ENCODE data around the gene ZNF460. TPM values are rescaled to one million over a fixed set of nuclear protein-coding genes. Genes with fewer than 3 reads are reported as not detected.
"Not testable (repeated sequence)": the region's sequence is repeated elsewhere in the genome, so short reads cannot be mapped to it uniquely, and the experiment has no call there.

The ZNF460 gene
- total RNA-seq, 1 experiment from 2014 or later = 76.3 TPM

DNA sequence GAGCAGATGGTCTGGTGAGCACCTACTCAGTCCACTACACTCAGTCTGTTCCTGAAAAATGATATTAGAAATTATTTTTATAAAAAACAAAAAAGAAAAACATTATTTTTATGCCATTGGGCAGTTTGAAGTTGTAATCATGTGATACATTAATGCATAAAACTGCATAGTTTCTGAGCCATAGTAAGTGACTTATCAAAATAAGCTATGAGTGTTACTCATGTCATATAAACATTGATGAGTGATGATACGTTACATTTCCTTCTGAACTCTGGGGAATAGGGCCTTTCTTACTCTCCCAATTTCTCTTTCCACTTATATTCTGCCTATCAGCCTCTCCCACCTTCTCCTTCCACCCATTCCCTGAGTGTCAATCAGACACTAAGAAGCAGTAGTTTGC, 31.0 kb upstream of the ZNF460 start:
- Histone ChIP-seq H3K36me3 (ENCODE audit: control insufficient read depth, insufficient read depth, low read length) (peaks cover 30% of the 10 kb centered on the region), H3K27ac (ENCODE audit: low read length) (no peak overlapping the region), H3K9me3 (ENCODE audit: control insufficient read depth, insufficient read depth, low read depth, low read length) (peaks cover 11% of the 10 kb centered on the region; the same call in 1 of the 2 replicates), H3K4me1 (ENCODE audit: control insufficient read depth, insufficient read depth, low read length) (no peaks in the 10 kb centered on the region), H3K4me3 (ENCODE audit: low read depth in 2 of 2, low read length in 2 of 2) (no peak overlapping the region), H3K27me3 (ENCODE audit: control insufficient read depth, insufficient read depth, low read length) (no peaks in the 10 kb centered on the region)
- CTCF ChIA-PET = no interaction called here
- POLR2A ChIA-PET = no interaction called here
- BruUV-seq (replicated peaks) = no TSS peak
- ATAC-seq (no peak), DNase-seq (ENCODE audit: low read depth, low spot score) (no peak)
- intact Hi-C loops (cut with micrococcal nuclease; ENCODE audit: unreplicated experiment) (no loop called here), in situ Hi-C loops (cut with HindIII; ENCODE audit: low pct_unique_long_range_greater_than_20kb, low sequenced_read_pairs) (no loop called here)
- TF ChIP-seq SIN3A (IDR thresholded peaks at IDR 0.05; ENCODE audit: borderline replicate concordance, insufficient read depth, low read depth, low read length) (no peak), TCF7L2 (IDR thresholded peaks at IDR 0.05; ENCODE audit: low read depth, low read length) (no peak), POLR2AphosphoS5 (IDR thresholded peaks at IDR 0.05; ENCODE audit: low read depth, low read length) (no peak)
- TF ChIP-seq, protein P1, sequence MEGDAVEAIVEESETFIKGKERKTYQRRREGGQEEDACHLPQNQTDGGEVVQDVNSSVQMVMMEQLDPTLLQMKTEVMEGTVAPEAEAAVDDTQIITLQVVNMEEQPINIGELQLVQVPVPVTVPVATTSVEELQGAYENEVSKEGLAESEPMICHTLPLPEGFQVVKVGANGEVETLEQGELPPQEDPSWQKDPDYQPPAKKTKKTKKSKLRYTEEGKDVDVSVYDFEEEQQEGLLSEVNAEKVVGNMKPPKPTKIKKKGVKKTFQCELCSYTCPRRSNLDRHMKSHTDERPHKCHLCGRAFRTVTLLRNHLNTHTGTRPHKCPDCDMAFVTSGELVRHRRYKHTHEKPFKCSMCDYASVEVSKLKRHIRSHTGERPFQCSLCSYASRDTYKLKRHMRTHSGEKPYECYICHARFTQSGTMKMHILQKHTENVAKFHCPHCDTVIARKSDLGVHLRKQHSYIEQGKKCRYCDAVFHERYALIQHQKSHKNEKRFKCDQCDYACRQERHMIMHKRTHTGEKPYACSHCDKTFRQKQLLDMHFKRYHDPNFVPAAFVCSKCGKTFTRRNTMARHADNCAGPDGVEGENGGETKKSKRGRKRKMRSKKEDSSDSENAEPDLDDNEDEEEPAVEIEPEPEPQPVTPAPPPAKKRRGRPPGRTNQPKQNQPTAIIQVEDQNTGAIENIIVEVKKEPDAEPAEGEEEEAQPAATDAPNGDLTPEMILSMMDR (IDR thresholded peaks at IDR 0.05) = no peak
- TF ChIP-seq, protein P2, sequence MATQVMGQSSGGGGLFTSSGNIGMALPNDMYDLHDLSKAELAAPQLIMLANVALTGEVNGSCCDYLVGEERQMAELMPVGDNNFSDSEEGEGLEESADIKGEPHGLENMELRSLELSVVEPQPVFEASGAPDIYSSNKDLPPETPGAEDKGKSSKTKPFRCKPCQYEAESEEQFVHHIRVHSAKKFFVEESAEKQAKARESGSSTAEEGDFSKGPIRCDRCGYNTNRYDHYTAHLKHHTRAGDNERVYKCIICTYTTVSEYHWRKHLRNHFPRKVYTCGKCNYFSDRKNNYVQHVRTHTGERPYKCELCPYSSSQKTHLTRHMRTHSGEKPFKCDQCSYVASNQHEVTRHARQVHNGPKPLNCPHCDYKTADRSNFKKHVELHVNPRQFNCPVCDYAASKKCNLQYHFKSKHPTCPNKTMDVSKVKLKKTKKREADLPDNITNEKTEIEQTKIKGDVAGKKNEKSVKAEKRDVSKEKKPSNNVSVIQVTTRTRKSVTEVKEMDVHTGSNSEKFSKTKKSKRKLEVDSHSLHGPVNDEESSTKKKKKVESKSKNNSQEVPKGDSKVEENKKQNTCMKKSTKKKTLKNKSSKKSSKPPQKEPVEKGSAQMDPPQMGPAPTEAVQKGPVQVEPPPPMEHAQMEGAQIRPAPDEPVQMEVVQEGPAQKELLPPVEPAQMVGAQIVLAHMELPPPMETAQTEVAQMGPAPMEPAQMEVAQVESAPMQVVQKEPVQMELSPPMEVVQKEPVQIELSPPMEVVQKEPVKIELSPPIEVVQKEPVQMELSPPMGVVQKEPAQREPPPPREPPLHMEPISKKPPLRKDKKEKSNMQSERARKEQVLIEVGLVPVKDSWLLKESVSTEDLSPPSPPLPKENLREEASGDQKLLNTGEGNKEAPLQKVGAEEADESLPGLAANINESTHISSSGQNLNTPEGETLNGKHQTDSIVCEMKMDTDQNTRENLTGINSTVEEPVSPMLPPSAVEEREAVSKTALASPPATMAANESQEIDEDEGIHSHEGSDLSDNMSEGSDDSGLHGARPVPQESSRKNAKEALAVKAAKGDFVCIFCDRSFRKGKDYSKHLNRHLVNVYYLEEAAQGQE (IDR thresholded peaks at IDR 0.05; ENCODE audit: insufficient read depth in 1 of 2, low read depth in 2 of 2, low read length in 1 of 2) = no peak

DNA sequence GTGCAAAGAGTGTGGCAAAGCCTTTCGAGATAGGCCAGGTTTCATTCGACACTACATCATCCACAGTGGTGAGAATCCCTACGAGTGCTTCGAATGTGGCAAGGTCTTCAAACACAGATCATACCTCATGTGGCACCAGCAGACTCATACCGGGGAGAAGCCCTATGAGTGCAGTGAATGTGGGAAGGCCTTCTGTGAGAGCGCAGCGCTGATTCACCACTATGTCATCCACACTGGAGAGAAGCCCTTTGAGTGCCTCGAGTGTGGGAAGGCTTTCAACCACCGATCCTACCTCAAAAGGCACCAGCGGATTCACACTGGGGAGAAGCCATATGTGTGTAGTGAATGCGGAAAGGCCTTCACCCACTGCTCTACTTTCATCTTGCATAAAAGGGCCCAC, 26.5 kb upstream of the ZNF460 start:
- CTCF ChIA-PET; in situ Hi-C loops (cut with HindIII; ENCODE audit: low pct_unique_long_range_greater_than_20kb, low sequenced_read_pairs); intact Hi-C loops (cut with micrococcal nuclease; ENCODE audit: unreplicated experiment); H3K4me1 ChIP-seq (ENCODE audit: control insufficient read depth, insufficient read depth, low read length); H3K27ac ChIP-seq (ENCODE audit: low read length); BruUV-seq (replicated peaks); H3K4me3 ChIP-seq (ENCODE audit: low read depth in 2 of 2, low read length in 2 of 2); POLR2A ChIA-PET; DNase-seq (ENCODE audit: low read depth, low spot score); ATAC-seq; H3K27me3 ChIP-seq (ENCODE audit: control insufficient read depth, insufficient read depth, low read length): not testable (repeated sequence)
- Histone ChIP-seq H3K9me3 (ENCODE audit: control insufficient read depth, insufficient read depth, low read depth, low read length) (peaks cover 19% of the 10 kb centered on the region; the same call in 1 of the 2 replicates), H3K36me3 (ENCODE audit: control insufficient read depth, insufficient read depth, low read length) (peaks cover 31% of the 10 kb centered on the region)

DNA sequence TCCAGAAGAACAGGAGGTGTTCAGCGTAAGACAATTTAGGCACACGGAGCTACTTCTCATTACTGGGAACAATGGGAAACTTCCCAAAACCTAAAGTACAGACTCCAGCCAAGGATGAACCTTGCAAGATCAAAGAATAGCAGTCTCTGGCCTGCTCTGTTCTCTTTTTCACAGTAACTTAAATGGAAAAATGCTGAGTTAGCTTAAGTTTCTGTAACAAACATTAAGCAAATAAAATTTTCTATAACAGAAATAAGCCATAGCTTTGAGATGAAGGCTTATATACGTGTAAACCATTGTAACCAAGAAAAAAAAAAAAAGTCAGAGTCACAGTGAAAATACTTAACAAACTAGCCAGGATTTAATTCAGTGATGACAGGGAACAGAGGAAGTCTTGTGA, 18.2 kb upstream of the ZNF460 start:
- no peak overlapping the region for H3K27ac ChIP-seq (ENCODE audit: low read length)
- H3K36me3 ChIP-seq (ENCODE audit: control insufficient read depth, insufficient read depth, low read length) = no peaks in the 10 kb centered on the region
- BruUV-seq (replicated peaks) = no TSS peak
- TF ChIP-seq TCF7L2 (IDR thresholded peaks at IDR 0.05; ENCODE audit: low read depth, low read length) = no peak
- TF ChIP-seq, protein P2 (IDR thresholded peaks at IDR 0.05; ENCODE audit: insufficient read depth in 1 of 2, low read depth in 2 of 2, low read length in 1 of 2) = no peak
- TF ChIP-seq, protein P1 (IDR thresholded peaks at IDR 0.05) = no peak
- TF ChIP-seq POLR2AphosphoS5 (IDR thresholded peaks at IDR 0.05; ENCODE audit: low read depth, low read length) = no peak
- H3K4me3 ChIP-seq (ENCODE audit: low read depth in 2 of 2, low read length in 2 of 2) = no peak overlapping the region
- no peaks in the 10 kb centered on the region for H3K27me3 ChIP-seq (ENCODE audit: control insufficient read depth, insufficient read depth, low read length)
- no peaks in the 10 kb centered on the region for H3K4me1 ChIP-seq (ENCODE audit: control insufficient read depth, insufficient read depth, low read length)
- in situ Hi-C loops (cut with HindIII; ENCODE audit: low pct_unique_long_range_greater_than_20kb, low sequenced_read_pairs) (no loop called here), intact Hi-C loops (cut with micrococcal nuclease; ENCODE audit: unreplicated experiment) (no loop called here)
- POLR2A ChIA-PET = no interaction called here
- H3K9me3 ChIP-seq (ENCODE audit: control insufficient read depth, insufficient read depth, low read depth, low read length) = no peaks in the 10 kb centered on the region
- CTCF ChIA-PET = interaction anchor here (0.6 to 0.8 kb wide), 2 partner anchors 18 to 157 kb away, joined by 3 to 4 read pairs; no protein-coding TSS in a partner anchor
- DNase-seq (ENCODE audit: low read depth, low spot score) = no peak
- no peak for ATAC-seq
